HepG2 (cell line): ENCODE results near the gene SULT2B1. TPM values are rescaled to one million over a fixed set of nuclear protein-coding genes. Genes with fewer than 3 reads are reported as not detected.

Experiments used
- MAFG ChIP-seq: sonication (generic); formaldehyde crosslinking; IDR thresholded peaks from 2 replicates; pipeline ENCODE4 v1.5.1; 2020; ENCODE audit warnings: mild to moderate bottlenecking, missing genetic modification reagents
- MAZ ChIP-seq, 2 experiments: sonication (generic) in 1 of 2; formaldehyde crosslinking in 1 of 2; IDR thresholded peaks; 2 replicates each; pipeline versions ENCODE4 v1.5.0 to v1.6.1; 2012 to 2020; ENCODE audit warnings: low read depth in 2 of 2, mild to moderate bottlenecking in 2 of 2, borderline replicate concordance in 1 of 2, improper control_type of control experiment in 1 of 2, low read length in 1 of 2, missing genetic modification reagents in 1 of 2, moderate library complexity in 1 of 2
- SRF ChIP-seq: IDR thresholded peaks from 2 replicates; pipeline ENCODE4 v1.6.1; 2011; ENCODE audit warnings: mild to moderate bottlenecking, low read depth, low read length, moderate library complexity
- THYN1 ChIP-seq: sonication (generic); formaldehyde crosslinking; IDR thresholded peaks from 2 replicates; pipeline ENCODE4 v1.8.1; 2023; ENCODE audit warnings: low read depth, mild to moderate bottlenecking, moderate library complexity, missing genetic modification reagents, borderline replicate concordance
- ZBTB40 ChIP-seq, 2 experiments: fragments of 450-650 bp in 1 of 2; sonication (generic) in 1 of 2; formaldehyde crosslinking in 1 of 2; IDR thresholded peaks; 2 replicates each; pipeline versions ENCODE4 v1.6.1 to v1.8.0; 2016 to 2022; ENCODE audit warnings: antibody characterized with exemption in 1 of 2, mild to moderate bottlenecking in 1 of 2, missing genetic modification reagents in 1 of 2
- ZNF318 ChIP-seq: sonication (generic); formaldehyde crosslinking; IDR thresholded peaks from 2 replicates; pipeline ENCODE4 v1.4.0; 2020; ENCODE audit warnings: mild to moderate bottlenecking, missing genetic modification reagents
- polyA plus RNA-seq, 8 experiments: library from polyadenylated mRNA; depleted of rRNA in 3 of 8; stranded (reverse) in 7 of 8; unstranded in 1 of 8; fragments of >200 nt; fragmentation: Illumina TruSeq in 4 of 8; extraction: Trizol in 4 of 8; gene quantifications; 2 replicates each; pipeline versions ENCODE4 v1.2.1 to v1.2.3, GENCODE V29; 2011 to 2016; ENCODE audit warnings: low read depth in 4 of 8, missing spikeins in 1 of 8, mixed read lengths in 1 of 8; ENCODE audit not compliant: insufficient read depth in 1 of 8
- total RNA-seq, 5 experiments: library from RNA; depleted of rRNA; stranded (reverse); fragments of >200 nt; fragmentation: Illumina TruSeq; extraction: Trizol; gene quantifications; 2 replicates each; pipeline ENCODE4 v1.2.3, GENCODE V29; 2016; ENCODE audit warnings: low read depth in 1 of 5
- TF ChIP-seq, protein P1 (sequence below): IDR thresholded peaks from 2 replicates; pipeline ENCODE4 v1.6.1; 2016; ENCODE audit warnings: missing compliant biosample characterization, missing genetic modification reagents, borderline replicate concordance

The SULT2B1 gene
- total and polyA plus RNA-seq, 2 of the 13 experiments (the other 11 are each of a cell fraction or from before 2014, with no cell fraction given): 0.13 TPM; not detected in 1

DNA sequence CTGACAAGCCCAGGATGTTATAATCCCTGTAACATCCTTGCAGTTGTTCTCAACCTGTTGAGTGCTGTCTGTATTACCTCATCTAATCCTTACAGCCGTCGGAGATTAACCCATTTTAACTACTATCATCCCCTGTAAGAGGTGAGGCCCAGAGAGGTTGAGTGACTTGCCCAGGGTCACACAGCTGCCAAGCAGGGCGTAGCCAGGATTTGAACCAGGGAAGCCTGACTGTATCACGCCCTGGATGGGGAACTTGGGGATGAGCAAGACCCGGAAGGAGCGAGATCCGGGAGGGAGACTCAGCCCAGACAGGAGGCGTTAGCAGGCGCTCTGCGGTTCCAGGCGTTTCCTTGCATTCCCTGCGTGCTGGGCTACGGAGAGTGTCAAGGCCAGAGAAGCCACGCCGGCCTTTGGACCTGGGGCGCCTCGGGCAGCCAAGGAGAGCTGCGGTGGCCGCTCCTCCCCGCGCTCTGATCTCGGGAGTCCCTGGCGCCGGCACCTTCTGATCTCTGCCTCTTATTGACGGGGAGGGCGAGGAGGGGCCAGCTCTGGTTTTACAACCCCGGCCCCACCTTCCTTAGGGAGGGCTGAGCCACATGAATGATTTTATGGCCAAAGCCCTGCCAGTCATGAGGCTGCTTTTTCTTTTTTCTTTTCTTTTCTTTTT, 6.2 kb downstream of the SULT2B1 start (continued):
- TF ChIP-seq MAZ (IDR thresholded peaks at IDR 0.05; ENCODE audit: borderline replicate concordance, low read depth, low read length) (peak; percentile 85), MAZ (CRISPR knock-in tag; IDR thresholded peaks at IDR 0.05; ENCODE audit: low read depth) (no peak; the same call in none of the 2 replicates), THYN1 (CRISPR knock-in tag) (no peak), MAFG (CRISPR knock-in tag) (no peak), ZBTB40 (IDR thresholded peaks at IDR 0.05) (no peak), ZBTB40 (CRISPR knock-in tag; IDR thresholded peaks at IDR 0.05) (peak; percentile 44), SRF (no peak), ZNF318 (CRISPR knock-in tag) (0 out of 2 replicates have a peak, but pooled peaks have one; percentile 36)
- TF ChIP-seq, protein P1, sequence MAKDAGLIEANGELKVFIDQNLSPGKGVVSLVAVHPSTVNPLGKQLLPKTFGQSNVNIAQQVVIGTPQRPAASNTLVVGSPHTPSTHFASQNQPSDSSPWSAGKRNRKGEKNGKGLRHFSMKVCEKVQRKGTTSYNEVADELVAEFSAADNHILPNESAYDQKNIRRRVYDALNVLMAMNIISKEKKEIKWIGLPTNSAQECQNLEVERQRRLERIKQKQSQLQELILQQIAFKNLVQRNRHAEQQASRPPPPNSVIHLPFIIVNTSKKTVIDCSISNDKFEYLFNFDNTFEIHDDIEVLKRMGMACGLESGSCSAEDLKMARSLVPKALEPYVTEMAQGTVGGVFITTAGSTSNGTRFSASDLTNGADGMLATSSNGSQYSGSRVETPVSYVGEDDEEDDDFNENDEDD (CRISPR knock-in tag): peak; percentile 61; the same call in 1 of the 2 replicates
